IMR-90 (cell line): ENCODE data around the gene PIR. TPM values are rescaled to one million over a fixed set of nuclear protein-coding genes. Genes with fewer than 3 reads are reported as not detected.

ENCODE experiments used
- ATAC-seq: fragments of 200-7000 bp; cut with Tn5 transposase; 2 replicates; pipeline ENCODE4 v1.9.1; 2020; ENCODE audit warnings: low read depth, mild to moderate bottlenecking, moderate library complexity
- BruUV-seq: library from RNA; stranded (reverse); fragments of 400-500 nt; replicated peaks from 2 replicates; lab custom pipeline; 2021; lab: Mats Ljungman, UMichigan
- CTCF ChIA-PET: fragments of 300-600 bp; formaldehyde crosslinking; extraction: SDS; loops from one replicate; lab custom pipeline; 2021; ENCODE audit warnings: antibody characterized with exemption; lab: Yijun Ruan, JAX
- POLR2A ChIA-PET: fragments of 300-600 bp; sonication (Branson Sonifier 250); formaldehyde crosslinking; loops from one replicate; lab custom pipeline; 2022; ENCODE audit warnings: antibody characterized with exemption; ENCODE audit not compliant: unreplicated experiment; lab: Charles Lee
- DNase-seq: peaks from one replicate; pipeline ENCODE4 v3.0.0; 2013
- H2AFZ ChIP-seq: replicated peaks from 2 replicates; pipeline ENCODE3; 2013; ENCODE audit warnings: low read length, mild to moderate bottlenecking; ENCODE audit not compliant: poor library complexity
- H2AK5ac ChIP-seq: 2 replicates; pipeline ENCODE4 v1.6.1; 2013; ENCODE audit warnings: low read depth, low read length, inconsistent platforms
- H2AK9ac ChIP-seq: replicated peaks from 2 replicates; pipeline ENCODE3; 2013; ENCODE audit warnings: mild to moderate bottlenecking, low read depth, low read length, moderate library complexity; ENCODE audit not compliant: poor library complexity
- H2BK120ac ChIP-seq: 2 replicates; pipeline ENCODE4 v1.6.1; 2013; ENCODE audit warnings: low read depth, low read length, inconsistent platforms
- H2BK15ac ChIP-seq: 3 replicates; pipeline ENCODE4 v1.6.1; 2013; ENCODE audit warnings: low read depth, low read length, inconsistent platforms
- H2BK20ac ChIP-seq: 2 replicates; pipeline ENCODE4 v1.6.1; 2013; ENCODE audit warnings: low read depth, mild to moderate bottlenecking, inconsistent platforms, low read length, moderate library complexity
- H2BK5ac ChIP-seq: 2 replicates; pipeline ENCODE4 v1.6.1; 2013; ENCODE audit warnings: mild to moderate bottlenecking, low read depth, low read length, inconsistent platforms; ENCODE audit not compliant: poor library complexity, severe bottlenecking
- H3K14ac ChIP-seq: replicated peaks from 2 replicates; pipeline ENCODE4 v1.6.1; 2013; ENCODE audit warnings: low read depth, low read length, inconsistent platforms
- H3K18ac ChIP-seq: 2 replicates; pipeline ENCODE4 v1.6.1; 2013; ENCODE audit warnings: low read depth, low read length, control low read depth
- H3K23ac ChIP-seq: 2 replicates; pipeline ENCODE4 v1.6.1; 2013; ENCODE audit warnings: low read depth, low read length, inconsistent platforms
- H3K27ac ChIP-seq: 2 replicates; pipeline ENCODE4 v1.5.1; 2013; ENCODE audit warnings: mild to moderate bottlenecking, control low read depth, low read length; ENCODE audit not compliant: insufficient read depth
- H3K27me3 ChIP-seq: 2 replicates; pipeline ENCODE4 v1.6.1; 2013; ENCODE audit warnings: low read length; ENCODE audit not compliant: control insufficient read depth, insufficient read depth
- H3K36me3 ChIP-seq: 2 replicates; pipeline ENCODE4 v1.6.1; 2013; ENCODE audit warnings: low read length, mixed read lengths; ENCODE audit not compliant: control insufficient read depth, insufficient read depth
- H3K4ac ChIP-seq: 2 replicates; pipeline ENCODE4 v1.6.1; 2013; ENCODE audit warnings: low read depth, low read length, inconsistent platforms
- H3K4me1 ChIP-seq: 2 replicates; pipeline ENCODE4 v1.6.1; 2013; ENCODE audit warnings: low read length, mixed read lengths; ENCODE audit not compliant: control insufficient read depth, insufficient read depth
- H3K4me2 ChIP-seq: 2 replicates; pipeline ENCODE4 v1.6.1; 2013; ENCODE audit warnings: low read depth, mild to moderate bottlenecking, control low read depth, low read length, moderate library complexity
- H3K4me3 ChIP-seq: 2 replicates; pipeline ENCODE4 v1.5.1; 2013; ENCODE audit warnings: low read depth, mild to moderate bottlenecking, control low read depth, low read length, moderate library complexity; ENCODE audit not compliant: insufficient read depth
- H3K56ac ChIP-seq: 2 replicates; pipeline ENCODE4 v1.6.1; 2013; ENCODE audit warnings: low read length, inconsistent platforms; ENCODE audit not compliant: insufficient read depth; ENCODE audit errors: extremely low read depth
- H3K79me1 ChIP-seq, 2 experiments: 2 replicates each; pipeline ENCODE4 v1.6.1; 2013; ENCODE audit warnings: low read length in 2 of 2, inconsistent platforms in 1 of 2, low read depth in 1 of 2
- H3K9ac ChIP-seq: 2 replicates; pipeline ENCODE4 v1.6.1; 2013; ENCODE audit warnings: low read depth, low read length, control low read depth
- H3K9me1 ChIP-seq: 2 replicates; pipeline ENCODE4 v1.6.1; 2013; ENCODE audit warnings: low read length, inconsistent platforms; ENCODE audit not compliant: insufficient read depth
- H3K9me3 ChIP-seq: 2 replicates; pipeline ENCODE4 v1.6.1; 2013; ENCODE audit warnings: low read length; ENCODE audit not compliant: control insufficient read depth, insufficient read depth
- H4K20me1 ChIP-seq: 2 replicates; pipeline ENCODE4 v1.6.1; 2013; ENCODE audit warnings: low read length, inconsistent platforms; ENCODE audit not compliant: insufficient read depth
- H4K5ac ChIP-seq: 2 replicates; pipeline ENCODE4 v1.6.1; 2013; ENCODE audit warnings: mild to moderate bottlenecking, low read depth, low read length, control low read depth
- H4K8ac ChIP-seq, 2 experiments: 2 replicates each; pipeline ENCODE4 v1.6.1; 2013; ENCODE audit warnings: low read depth in 2 of 2, low read length in 2 of 2, control low read depth in 1 of 2, inconsistent platforms in 1 of 2
- H4K91ac ChIP-seq: 2 replicates; pipeline ENCODE4 v1.6.1; 2013; ENCODE audit warnings: low read depth, low read length, inconsistent platforms; ENCODE audit not compliant: insufficient read depth
- BHLHE40 ChIP-seq: fragments of 150-350 bp; IDR thresholded peaks from 2 replicates; pipeline ENCODE4 v1.6.1; 2016; ENCODE audit warnings: mild to moderate bottlenecking, low read depth, low read length
- CEBPB ChIP-seq: IDR thresholded peaks from 2 replicates; pipeline ENCODE4 v1.6.1; 2012; ENCODE audit warnings: low read depth, low read length, improper control_type of control experiment
- CHD1 ChIP-seq: IDR thresholded peaks from 2 replicates; pipeline ENCODE4 v1.6.1; 2012; ENCODE audit warnings: low read depth, low read length, improper control_type of control experiment
- RFX5 ChIP-seq: IDR thresholded peaks from 2 replicates; pipeline ENCODE4 v1.8.0; 2012; ENCODE audit warnings: low read depth, mild to moderate bottlenecking, low read length, moderate library complexity
- WGBS, 2 experiments: methylation state at CpG; one replicate each; pipeline versions ENCODE4 v1.1.5 to v1.1.7; 2013; ENCODE audit warnings: missing lambda C conversion rate in 2 of 2; ENCODE audit not compliant: insufficient read length in 1 of 2; ENCODE audit errors: extremely low coverage in 2 of 2; 5-methylcytosine and 5-hydroxymethylcytosine counted together
- dilution Hi-C: fragments of 300-500 bp; cut with HindIII; formaldehyde crosslinking; loops from one replicate; pipeline ENCODE4 v1.14.3; 2018; ENCODE audit warnings: low sequenced_read_pairs; ENCODE audit not compliant: unreplicated experiment
- in situ Hi-C: fragments of 300-500 bp; cut with MboI; formaldehyde crosslinking; loops from 3 replicates; pipeline ENCODE4 v1.14.3; 2019; ENCODE audit warnings: low sequenced_read_pairs, inconsistent platforms, mixed read lengths
- intact Hi-C: fragments of 100-400 bp; cut with micrococcal nuclease; formaldehyde crosslinking; loops from 2 replicates; pipeline ENCODE4 v1.10.0; 2022
- polyA plus RNA-seq, 3 experiments: library from polyadenylated mRNA; depleted of rRNA; stranded (reverse); fragments of >200 nt; gene quantifications; 2 replicates each; pipeline ENCODE4 v1.2.3, GENCODE V29; 2012; ENCODE audit warnings: low replicate concordance in 1 of 3
- total RNA-seq: library from RNA; depleted of rRNA; stranded (reverse); fragments of >200 nt; gene quantifications from 2 replicates; pipeline ENCODE4 v1.2.3, GENCODE V29; 2012

Gene PIR
- total and polyA plus RNA-seq, 2 of the 4 experiments (the other 2 are of a cell fraction) = 5.7 to 8.7 TPM

DNA sequence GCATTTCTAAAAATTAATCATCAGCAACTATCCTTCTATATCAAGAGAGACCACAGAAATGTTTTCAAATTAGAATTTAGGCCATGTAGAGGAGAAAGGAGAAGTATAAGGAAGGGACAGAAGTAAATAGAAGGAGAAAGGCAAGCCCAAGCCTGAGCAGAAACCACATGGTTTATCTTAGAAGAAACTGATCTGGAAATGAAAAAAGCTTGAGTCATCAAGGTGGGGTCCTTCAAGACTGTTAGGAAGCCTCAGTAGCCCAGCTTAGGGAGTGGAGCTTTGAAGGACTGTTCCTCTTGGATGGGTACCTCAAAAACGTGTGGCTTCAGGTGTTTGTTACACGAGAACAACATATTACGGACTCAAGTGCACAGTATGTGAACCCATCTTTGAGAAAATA, 12.0 kb upstream of the PIR start:
- Histone ChIP-seq H2BK5ac (no peak overlapping the region), H3K23ac (no peak overlapping the region), H3K9me1 (no peaks in the 10 kb centered on the region), H2AK9ac (no peak overlapping the region), H3K27me3 (peaks cover 17% of the 10 kb centered on the region), H4K20me1 (no peaks in the 10 kb centered on the region), H3K4me2 (no peak overlapping the region), H4K5ac (no peak overlapping the region), H2AFZ (no peak overlapping the region), H3K9me3 (no peaks in the 10 kb centered on the region), H2BK20ac (no peak overlapping the region), H3K4ac (no peak overlapping the region), H3K9ac (no peak overlapping the region), H4K8ac (no peak overlapping the region), H2AK5ac (no peak overlapping the region), H2BK15ac (no peak overlapping the region), H4K91ac (no peak overlapping the region), H3K18ac (no peak overlapping the region), H2BK120ac (no peak overlapping the region), H3K36me3 (no peaks in the 10 kb centered on the region), H3K56ac (no peak overlapping the region), H3K4me3 (no peak overlapping the region), H3K27ac (no peak overlapping the region), H3K79me1 (no peaks in the 10 kb centered on the region), H3K4me1 (no peaks in the 10 kb centered on the region), H3K14ac (no peak overlapping the region)
- no CpG with 5 or more reads among the region's 3 CpGs for WGBS, 2 experiments
- in situ Hi-C loops (no loop called here), intact Hi-C loops (no loop called here), dilution Hi-C loops (no loop called here)
- CTCF ChIA-PET = no interaction called here
- TF ChIP-seq CHD1 (no peak), RFX5 (no peak), BHLHE40 (no peak), CEBPB (no peak)
- POLR2A ChIA-PET = no interaction called here
- no peak for ATAC-seq
- no TSS peak for BruUV-seq
- no peak for DNase-seq
